GM12892 (cell line): ENCODE data around the gene HGF.

Source experiments
- DNase-seq: peaks from one replicate; pipeline ENCODE4 v3.0.0; 2011; ENCODE audit not compliant: insufficient read length
- FAIRE-seq: peaks from 2 replicates; lab custom pipeline; 2011; peaks lifted over from hg19 to GRCh38; lab: Jason Lieb, UNC
- POLR2A ChIP-seq: IDR thresholded peaks from 2 replicates; pipeline ENCODE4 v1.6.1; 2011; ENCODE audit warnings: low read depth, low read length, control low read depth
- POLR2AphosphoS5 ChIP-seq: IDR thresholded peaks from 2 replicates; pipeline ENCODE4 v1.6.1; 2011; ENCODE audit warnings: low read depth, low read length, control low read depth
- TAF1 ChIP-seq: IDR thresholded peaks from 2 replicates; pipeline ENCODE4 v1.6.1; 2011; ENCODE audit warnings: low read depth, mild to moderate bottlenecking, control low read depth, low read length, borderline replicate concordance

Gene HGF

GRCh38 chr7:81710751-81711150, 59.1 kb downstream of the HGF start:
- no peak for FAIRE-seq
- DNase-seq, result no peak
- TF ChIP-seq POLR2AphosphoS5 (no peak), TAF1 (no peak), POLR2A (no peak)

- DNase-seq (no peak), FAIRE-seq (no peak)
- TF ChIP-seq POLR2AphosphoS5 (no peak), TAF1 (no peak), POLR2A (no peak)
Observed at GRCh38 chr7:81709836-81710235, 60.0 kb downstream of the HGF start.

GRCh38 chr7:81707966-81708365, 61.9 kb downstream of the HGF start:
- no peak for DNase-seq

GRCh38 chr7:81707196-81707595, 62.7 kb downstream of the HGF start:
- DNase-seq (no peak), FAIRE-seq (no peak)
- no peak for TF ChIP-seq POLR2AphosphoS5
- TF ChIP-seq TAF1, result no peak
- no peak for TF ChIP-seq POLR2A

More at GRCh38 chr7:81707966-81708365, 61.9 kb downstream of the HGF start:
- no peak for FAIRE-seq
- TF ChIP-seq TAF1 (no peak), POLR2A (no peak), POLR2AphosphoS5 (no peak)

GRCh38 chr7:81705206-81705605, 64.6 kb downstream of the HGF start:
- no peak for DNase-seq
- FAIRE-seq, result no peak
- no peak for TF ChIP-seq POLR2A
- no peak for TF ChIP-seq TAF1
- no peak for TF ChIP-seq POLR2AphosphoS5

- TF ChIP-seq POLR2A (no peak), TAF1 (no peak), POLR2AphosphoS5 (no peak)
- FAIRE-seq, result no peak
- no peak for DNase-seq
Observed at GRCh38 chr7:81704595-81704994, 65.3 kb downstream of the HGF start.

- TF ChIP-seq POLR2A (no peak), TAF1 (no peak), POLR2AphosphoS5 (no peak)
- FAIRE-seq (peak; percentile 46), DNase-seq (no peak)
Observed at GRCh38 chr7:81698965-81699364, 70.9 kb downstream of the HGF start.

GRCh38 chr7:81694711-81695110, 75.1 kb downstream of the HGF start:
- TF ChIP-seq POLR2A (no peak), POLR2AphosphoS5 (no peak), TAF1 (no peak)
- DNase-seq (no peak), FAIRE-seq (no peak)

GRCh38 chr7:81693894-81694293, 76.0 kb downstream of the HGF start:
- TF ChIP-seq TAF1, result no peak
- no peak for TF ChIP-seq POLR2AphosphoS5
- TF ChIP-seq POLR2A, result no peak
- FAIRE-seq (no peak), DNase-seq (no peak)

- no peak for FAIRE-seq
- TF ChIP-seq POLR2A (no peak), POLR2AphosphoS5 (no peak), TAF1 (no peak)
Observed at GRCh38 chr7:81693080-81693479, 76.8 kb downstream of the HGF start.

GRCh38 chr7:81692146-81692905, 77.5 kb downstream of the HGF start:
- no peak for TF ChIP-seq POLR2AphosphoS5
- TF ChIP-seq TAF1, result no peak
- TF ChIP-seq POLR2A, result no peak
- DNase-seq (no peak), FAIRE-seq (no peak)

More at GRCh38 chr7:81693080-81693479, 76.8 kb downstream of the HGF start:
- no peak for DNase-seq

GRCh38 chr7:81691199-81691821, 78.5 kb downstream of the HGF start:
- no peak for TF ChIP-seq POLR2A
- TF ChIP-seq TAF1, result no peak
- TF ChIP-seq POLR2AphosphoS5, result no peak
- peak; percentile 64 for FAIRE-seq
- no peak for DNase-seq

- FAIRE-seq (no peak), DNase-seq (no peak)
- no peak for TF ChIP-seq TAF1
- TF ChIP-seq POLR2A, result no peak
- TF ChIP-seq POLR2AphosphoS5, result no peak
Observed at GRCh38 chr7:81690688-81691087, 79.2 kb downstream of the HGF start.
